GM19043 (cell line): ENCODE measurements around the gene TMBIM1.
A peak's percentile ranks its signal among the peaks of the same experiment; 100 is the strongest.
"Not testable (repeated sequence)": the region's sequence is repeated elsewhere in the genome, so short reads cannot be mapped to it uniquely, and the experiment has no call there.

Source experiments
- ATAC-seq: cut with Tn5 transposase; IDR thresholded peaks from one replicate; pipeline ENCODE4 v1.9.1; 2021; ENCODE audit warnings: low read depth; ENCODE audit not compliant: unreplicated experiment

The TMBIM1 gene

GRCh38 chr2:218273214-218273907 is 18.9 kb downstream of the TMBIM1 start:
- ATAC-seq: not testable (repeated sequence)

- ATAC-seq: no peak
These were observed 19.6 kb downstream of the TMBIM1 start for GRCh38 chr2:218272531-218273212.

GRCh38 chr2:218271865-218272530 is 20.3 kb downstream of the TMBIM1 start:
- no peak for ATAC-seq

- ATAC-seq: no peak
These were observed 20.9 kb downstream of the TMBIM1 start for GRCh38 chr2:218271487-218271797.

- no peak for ATAC-seq
These were observed 21.4 kb downstream of the TMBIM1 start for GRCh38 chr2:218270721-218271486.

- ATAC-seq: peak; percentile 90
These were observed 22.2 kb downstream of the TMBIM1 start, which contains the start of the genes AAMP and PNKD for GRCh38 chr2:218269900-218270720. TSS of gene AAMP (minus strand) at chr2:218270137. CDS start at chr2:218270086, 51 bp downstream. TSS of gene PNKD (plus strand) at chr2:218270519. CDS start at chr2:218270536, 17 bp downstream.

- ATAC-seq: no peak
These were observed 25.0 kb downstream of the TMBIM1 start for GRCh38 chr2:218267259-218267658.

- no peak for ATAC-seq
These were observed 25.9 kb downstream of the TMBIM1 start for GRCh38 chr2:218266316-218266979.

- no peak for ATAC-seq
These were observed 26.7 kb downstream of the TMBIM1 start for GRCh38 chr2:218265626-218266025.

GRCh38 chr2:218264773-218265561 is 27.3 kb downstream of the TMBIM1 start:
- no peak for ATAC-seq

GRCh38 chr2:218263817-218264641 is 28.3 kb downstream of the TMBIM1 start:
- ATAC-seq: no peak

GRCh38 chr2:218262631-218263586 is 29.4 kb downstream of the TMBIM1 start:
- ATAC-seq: no peak

GRCh38 chr2:218262237-218262600 is 30.1 kb downstream of the TMBIM1 start:
- no peak for ATAC-seq

- ATAC-seq: no peak
These were observed 30.7 kb downstream of the TMBIM1 start for GRCh38 chr2:218261423-218262236.

GRCh38 chr2:218260742-218261422 is 31.4 kb downstream of the TMBIM1 start, which contains the start of gene GPBAR1:
TSS of gene GPBAR1 (plus strand) at chr2:218261015. CDS start at chr2:218262725, 1,710 bp downstream.
- no peak for ATAC-seq
